Inflammatory macrophage treated with lipopolysaccharide for 4 hours (primary cell): ENCODE data around the gene PRRX2.

ENCODE experiments used
- DNase-seq: peaks from one replicate; pipeline ENCODE4 v3.0.0-alpha.2; 2020

Gene PRRX2

GRCh38 chr9:129685220-129685932 lies 19.9 kb downstream of the PRRX2 start:
- DNase-seq, result no peak

GRCh38 chr9:129685933-129686259 lies 20.4 kb downstream of the PRRX2 start:
- DNase-seq, result no peak

GRCh38 chr9:129686736-129687135 lies 21.3 kb downstream of the PRRX2 start:
- DNase-seq, result no peak

- DNase-seq, result no peak
Measured at GRCh38 chr9:129687391-129687790, 21.9 kb downstream of the PRRX2 start.

- DNase-seq, result no peak
Measured at GRCh38 chr9:129688285-129689043, 23.0 kb downstream of the PRRX2 start.

GRCh38 chr9:129692534-129692933 lies 27.1 kb downstream of the PRRX2 start:
- no peak for DNase-seq

GRCh38 chr9:129693741-129694140 lies 28.3 kb downstream of the PRRX2 start:
- DNase-seq, result no peak

- no peak for DNase-seq
Measured at GRCh38 chr9:129694243-129694646, 28.8 kb downstream of the PRRX2 start.

GRCh38 chr9:129695870-129696269 lies 30.4 kb downstream of the PRRX2 start:
- no peak for DNase-seq

- DNase-seq, result no peak
Measured at GRCh38 chr9:129696944-129697655, 31.7 kb downstream of the PRRX2 start.

GRCh38 chr9:129697656-129698253 lies 32.3 kb downstream of the PRRX2 start:
- no peak for DNase-seq

- DNase-seq, result peak; percentile 16
Measured at GRCh38 chr9:129698254-129698757, 32.9 kb downstream of the PRRX2 start.

- no peak for DNase-seq
Measured at GRCh38 chr9:129701054-129701453, 35.6 kb downstream of the PRRX2 start.

- no peak for DNase-seq
Measured at GRCh38 chr9:129701549-129701948, 36.1 kb downstream of the PRRX2 start.

GRCh38 chr9:129702589-129703520 lies 37.4 kb downstream of the PRRX2 start:
- peak; percentile 45 for DNase-seq

- no peak for DNase-seq
Measured at GRCh38 chr9:129703667-129704355, 38.4 kb downstream of the PRRX2 start.

GRCh38 chr9:129704807-129705206 lies 39.4 kb downstream of the PRRX2 start:
- DNase-seq, result no peak

GRCh38 chr9:129708793-129709192 lies 43.3 kb downstream of the PRRX2 start:
- DNase-seq, result no peak

- no peak for DNase-seq
Measured at GRCh38 chr9:129709438-129710168, 44.2 kb downstream of the PRRX2 start.

GRCh38 chr9:129710169-129710453 lies 44.7 kb downstream of the PRRX2 start:
- DNase-seq, result no peak
